C4-2B (cell line): ENCODE measurements around the gene SLC52A1.

Experiments
- CTCF ChIP-seq: fragments of 450-650 bp; conservative IDR thresholded peaks from 2 replicates; pipeline ENCODE4 v1.5.1; 2017; ENCODE audit warnings: mild to moderate bottlenecking
- ZFX ChIP-seq: fragments of 450-650 bp; IDR thresholded peaks from 2 replicates; pipeline ENCODE4 v1.6.1; 2017

- TF ChIP-seq CTCF: no peak
- TF ChIP-seq ZFX: peak; percentile 54; the same call in 1 of the 2 replicates
These were observed 37.8 kb downstream of the SLC52A1 start, which contains the start of the genes INCA1 and KIF1C for GRCh38 chr17:4997302-4998026.
